ENCODE data around the gene KCNAB2.

- TF ChIP-seq CTCF (IDR thresholded peaks at IDR 0.05) (no peak), ZFX (IDR thresholded peaks at IDR 0.05; ENCODE audit: borderline replicate concordance) (no peak)
Observed at GRCh38 chr1:6150006-6150938, 104.6 kb downstream of the KCNAB2 start.
